GF-D8 (cell line): Measurements from ENCODE around the gene KRTAP2-2.
"Not testable (repeated sequence)": the region's sequence is repeated elsewhere in the genome, so short reads cannot be mapped to it uniquely, and the experiment has no call there.

Source experiments
- DNase-seq: peaks from one replicate; lab custom pipeline; 2025; lab: John Stamatoyannopoulos, UW

KRTAP2-2 gene, protein sequence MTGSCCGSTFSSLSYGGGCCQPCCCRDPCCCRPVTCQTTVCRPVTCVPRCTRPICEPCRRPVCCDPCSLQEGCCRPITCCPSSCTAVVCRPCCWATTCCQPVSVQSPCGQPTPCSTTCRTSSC

DNA sequence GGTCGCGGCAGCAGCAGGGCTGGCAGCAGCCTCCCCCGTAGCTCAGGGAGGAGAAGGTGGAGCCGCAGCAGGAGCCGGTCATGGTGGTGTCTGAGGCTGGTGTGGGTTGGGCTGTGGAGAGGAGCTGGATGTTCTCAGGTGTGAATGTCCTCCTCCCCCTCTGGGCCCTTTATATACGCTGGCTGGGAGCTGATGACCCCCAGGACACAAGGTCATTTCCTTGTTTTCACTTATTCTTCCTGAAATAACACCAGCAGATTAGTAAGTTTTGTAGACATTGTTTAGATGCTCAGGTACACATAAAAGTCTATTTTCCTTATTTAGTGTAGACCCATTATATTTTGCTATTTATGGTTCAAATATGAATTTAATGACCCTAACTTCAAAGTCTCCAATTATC lies at the start of gene KRTAP2-2:
Gene KRTAP2-2 (minus strand): TSS at position 101 of the 400 bp plus-strand sequence. CDS start 19 bp downstream, at position 82.
- DNase-seq: not testable (repeated sequence)

DNA sequence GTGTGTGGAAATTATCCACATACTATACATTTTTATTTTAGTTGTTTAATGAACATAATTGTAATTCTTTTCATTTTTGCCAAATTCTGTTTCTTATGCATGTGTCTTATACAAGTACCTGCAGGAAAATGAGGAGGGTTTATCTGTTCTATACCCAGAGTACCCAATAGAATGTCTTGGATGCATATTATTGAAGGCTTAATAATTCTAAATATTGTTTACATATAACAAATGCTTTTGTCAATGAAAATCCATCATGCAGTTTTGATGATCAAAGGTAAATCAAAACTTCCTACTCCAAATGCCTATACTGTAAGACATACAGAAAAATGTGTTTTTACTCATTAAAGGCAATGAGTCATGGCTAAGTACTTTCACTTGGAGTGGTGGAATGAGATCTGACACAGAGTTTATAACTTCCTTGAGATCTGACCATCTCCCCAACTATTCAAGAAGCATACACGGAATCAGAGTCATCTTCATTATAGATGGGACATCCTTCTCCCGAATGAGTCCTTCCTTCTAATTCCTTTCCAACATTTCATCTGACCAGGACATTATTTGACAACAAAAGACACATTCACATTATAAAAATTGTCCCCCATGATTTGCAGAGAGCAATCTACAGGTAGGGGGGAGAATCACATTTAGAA lies 49.5 kb upstream of the KRTAP2-2 start:
- DNase-seq: not testable (repeated sequence)

DNA sequence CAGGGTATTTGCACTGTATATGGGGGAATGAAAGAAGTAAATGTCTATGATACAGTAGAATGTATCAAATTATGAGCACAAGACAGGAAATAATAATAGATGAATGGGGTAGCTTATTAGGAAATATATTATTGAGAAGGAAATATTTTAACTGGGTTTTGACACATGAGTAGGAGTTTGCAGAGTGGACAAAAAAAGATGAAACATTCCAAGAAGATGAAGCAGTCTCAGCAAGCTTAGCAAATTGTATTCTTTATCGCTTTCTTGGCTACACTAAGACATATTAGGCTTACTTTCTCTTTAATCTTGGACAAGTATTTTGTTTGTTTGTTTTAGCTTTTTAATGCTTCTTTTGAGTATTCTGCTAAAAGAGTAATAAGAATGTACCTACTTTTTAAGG lies 48.9 kb upstream of the KRTAP2-2 start:
- DNase-seq: no peak

DNA sequence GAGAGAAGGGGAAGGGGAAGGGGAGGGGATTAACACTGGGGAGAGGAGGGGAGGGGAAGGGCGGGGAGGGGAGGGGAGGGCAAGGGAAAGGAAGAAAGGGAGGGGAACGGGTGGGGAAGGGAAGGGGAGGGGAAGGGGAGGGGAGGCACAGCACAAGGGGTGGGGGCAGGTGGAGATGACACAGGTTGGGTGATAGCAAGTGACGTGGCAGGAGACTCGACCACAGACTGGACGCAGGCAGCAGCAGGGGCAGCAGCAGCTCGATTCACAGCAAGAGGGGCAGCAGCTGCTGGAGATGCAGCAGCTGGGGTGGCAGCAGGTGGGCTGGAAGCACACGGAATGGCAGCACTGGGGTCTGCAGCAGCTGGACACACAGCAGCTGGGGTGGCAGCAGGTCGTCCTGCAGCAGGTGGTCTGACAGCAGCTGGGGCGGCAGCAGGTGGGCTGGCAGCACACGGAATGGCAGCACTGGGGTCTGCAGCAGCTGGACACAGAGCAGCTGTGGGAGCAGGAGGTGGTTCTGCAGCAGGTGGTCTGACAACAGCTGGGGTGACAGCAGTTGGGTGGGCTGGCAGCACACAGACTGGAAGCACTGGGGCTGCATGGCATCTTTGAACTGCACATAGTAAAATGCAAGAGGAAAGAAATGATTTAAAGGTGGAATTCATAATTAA lies 46.7 kb upstream of the KRTAP2-2 start, which contains the start of gene KRTAP4-16:
Gene KRTAP4-16 (minus strand): TSS at position 624 of the 674 bp plus-strand sequence. CDS start 0 bp downstream, at position 624.
- DNase-seq: no peak

DNA sequence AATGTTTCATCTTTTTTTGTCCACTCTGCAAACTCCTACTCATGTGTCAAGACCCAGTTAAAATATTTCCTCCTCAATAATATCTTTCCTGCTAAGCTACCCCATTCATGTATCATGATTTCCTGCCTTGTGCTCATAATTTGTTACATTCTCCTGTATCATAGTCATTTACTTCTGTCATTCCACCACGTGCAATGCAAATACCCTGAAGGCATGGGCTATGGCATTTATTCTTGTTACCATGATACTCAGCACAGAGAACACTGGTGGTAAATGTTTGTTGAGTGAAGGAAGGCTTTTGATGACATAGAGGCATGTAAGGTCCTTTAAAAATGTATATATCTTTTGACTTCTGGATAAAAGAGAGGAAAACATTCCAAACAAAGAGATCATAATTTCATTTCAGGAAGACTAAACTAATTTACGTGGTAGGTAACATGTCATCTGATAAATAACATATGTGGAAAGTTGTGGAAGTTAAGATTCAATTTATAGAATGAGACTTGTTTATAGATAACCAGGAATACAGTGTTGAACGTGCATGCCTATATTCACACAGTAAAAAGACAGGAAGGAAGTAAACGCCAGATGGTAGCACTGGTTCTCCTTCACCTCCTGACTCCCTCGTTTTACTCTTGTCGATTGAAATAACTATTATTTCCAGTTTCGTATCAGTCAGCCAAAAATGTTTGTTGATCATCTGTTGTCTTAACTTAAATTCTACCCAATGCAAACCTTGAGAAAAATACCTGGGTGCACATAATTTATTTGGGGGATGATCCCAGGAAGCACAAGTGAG lies 44.9 kb upstream of the KRTAP2-2 start:
- DNase-seq: not testable (repeated sequence)

DNA sequence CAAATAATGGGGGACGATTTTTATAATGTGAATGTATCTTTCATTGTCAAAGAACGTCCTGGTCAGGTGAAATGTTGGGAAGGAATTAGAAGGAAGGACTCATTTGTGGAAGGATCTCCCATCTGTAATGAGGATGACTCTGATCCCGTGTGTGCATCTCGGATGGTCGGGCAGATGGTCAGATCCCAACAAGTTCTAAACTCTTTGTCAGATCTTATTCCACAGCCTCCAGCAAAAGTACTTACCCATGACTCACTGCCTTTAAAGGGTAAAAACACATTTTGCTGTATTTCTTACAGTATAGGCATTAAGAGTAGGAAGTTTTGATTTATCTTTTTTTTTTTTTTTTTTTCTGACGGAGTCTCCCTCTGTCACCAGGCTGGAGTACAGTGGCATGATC lies 43.5 kb upstream of the KRTAP2-2 start:
- DNase-seq: no peak

DNA sequence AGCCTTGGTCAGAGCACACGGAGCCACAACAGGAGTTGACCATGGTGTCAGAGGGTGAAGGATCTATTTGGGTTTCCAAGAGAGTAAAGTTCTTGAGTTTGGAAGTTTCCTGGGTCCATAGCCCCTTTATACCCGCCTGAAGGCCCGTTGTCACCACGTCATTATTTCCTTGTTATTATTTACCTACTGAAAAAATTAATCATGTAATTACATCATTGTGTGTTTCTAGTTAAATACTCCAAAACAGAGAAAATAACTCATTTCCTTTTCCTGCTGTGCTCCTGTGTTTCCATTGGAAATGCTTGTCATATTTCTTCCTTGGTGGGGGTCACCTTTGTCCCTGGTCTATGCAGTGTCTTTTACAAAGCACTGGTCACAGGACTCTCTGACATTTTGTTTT lies 43.0 kb upstream of the KRTAP2-2 start, which contains the start of gene KRTAP4-8:
Gene KRTAP4-8 (minus strand): TSS at position 101 of the 400 bp plus-strand sequence. CDS start 58 bp downstream, at position 43.
- no peak for DNase-seq

DNA sequence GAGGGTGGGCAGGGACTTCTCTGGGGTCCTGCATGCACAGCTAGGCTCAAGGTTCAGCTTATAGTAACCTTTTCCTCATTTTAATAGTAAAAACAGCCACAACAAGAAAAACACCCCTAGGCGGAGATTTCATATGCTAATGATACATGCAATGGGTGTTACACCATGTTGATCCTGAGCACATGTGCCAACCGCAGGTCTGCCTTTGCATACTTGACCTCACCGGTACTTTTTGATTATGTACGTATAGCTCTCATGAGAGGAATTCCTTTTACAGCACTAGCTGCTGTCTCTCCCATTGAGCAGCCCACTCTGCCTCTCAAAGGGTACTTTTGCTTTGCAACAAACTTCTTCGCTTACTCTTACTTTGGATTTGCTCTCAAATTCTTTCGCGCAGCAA lies 41.0 kb upstream of the KRTAP2-2 start:
- DNase-seq: no peak

DNA sequence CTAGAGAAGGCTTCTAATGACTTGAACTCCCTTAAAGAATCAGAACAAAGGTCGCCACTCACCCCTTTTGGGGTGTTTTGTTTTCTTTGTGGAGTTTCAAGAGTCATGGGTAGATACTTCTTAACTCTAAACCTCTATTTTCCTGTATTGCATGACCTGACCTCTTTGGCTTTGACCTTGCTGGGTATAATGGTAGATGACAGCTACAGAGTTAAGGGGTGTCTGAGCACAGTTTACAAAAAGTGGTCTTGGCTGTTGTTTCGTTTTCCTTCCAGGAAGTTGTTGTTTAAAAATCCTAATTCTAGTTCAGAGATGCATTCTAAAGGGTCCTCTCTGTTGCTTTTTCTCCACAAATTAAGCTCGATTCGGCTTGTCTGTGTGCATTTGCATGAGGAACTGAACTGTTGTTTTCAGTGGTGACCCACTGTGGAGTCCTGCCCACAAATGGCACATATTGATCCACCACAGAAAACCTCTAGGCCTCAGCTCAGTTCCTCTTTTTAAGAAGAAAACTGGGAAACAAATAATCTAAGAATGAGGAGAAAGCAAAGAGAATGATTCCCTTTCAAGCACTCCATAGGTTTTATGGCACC lies 33.8 kb upstream of the KRTAP2-2 start:
- not testable (repeated sequence) for DNase-seq

DNA sequence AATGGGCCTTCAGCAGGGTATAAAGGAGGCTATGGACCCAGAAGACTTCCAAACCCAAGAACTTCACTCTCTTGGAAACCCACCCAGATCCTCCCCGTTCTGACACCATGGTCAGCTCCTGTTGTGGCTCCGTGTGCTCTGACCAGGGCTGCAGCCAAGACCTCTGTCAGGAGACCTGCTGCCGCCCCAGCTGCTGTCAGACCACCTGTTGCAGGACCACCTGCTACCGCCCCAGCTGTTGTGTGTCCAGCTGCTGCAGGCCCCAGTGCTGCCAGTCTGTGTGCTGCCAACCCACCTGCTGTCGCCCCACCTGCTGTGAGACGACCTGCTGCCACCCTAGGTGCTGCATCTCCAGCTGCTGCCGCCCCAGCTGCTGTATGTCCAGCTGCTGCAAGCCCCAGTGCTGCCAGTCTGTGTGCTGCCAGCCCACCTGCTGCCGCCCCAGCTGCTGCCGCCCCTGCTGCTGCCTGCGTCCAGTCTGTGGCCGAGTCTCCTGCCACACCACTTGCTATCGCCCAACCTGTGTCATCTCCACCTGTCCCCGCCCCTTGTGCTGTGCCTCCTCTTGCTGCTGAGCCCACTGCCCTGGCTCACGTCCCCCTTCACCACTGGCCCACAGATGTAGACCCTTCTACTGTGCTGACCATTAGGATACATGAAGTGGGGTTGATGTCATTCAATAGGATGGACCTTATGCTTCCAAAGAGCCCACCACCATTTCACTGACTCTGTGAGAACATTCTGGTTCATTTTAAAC lies 29.2 kb upstream of the KRTAP2-2 start, which contains the start of gene KRTAP4-7:
Gene KRTAP4-7 (plus strand): TSS at position 51 of the 757 bp plus-strand sequence. CDS start 57 bp downstream, at position 108.
- not testable (repeated sequence) for DNase-seq

DNA sequence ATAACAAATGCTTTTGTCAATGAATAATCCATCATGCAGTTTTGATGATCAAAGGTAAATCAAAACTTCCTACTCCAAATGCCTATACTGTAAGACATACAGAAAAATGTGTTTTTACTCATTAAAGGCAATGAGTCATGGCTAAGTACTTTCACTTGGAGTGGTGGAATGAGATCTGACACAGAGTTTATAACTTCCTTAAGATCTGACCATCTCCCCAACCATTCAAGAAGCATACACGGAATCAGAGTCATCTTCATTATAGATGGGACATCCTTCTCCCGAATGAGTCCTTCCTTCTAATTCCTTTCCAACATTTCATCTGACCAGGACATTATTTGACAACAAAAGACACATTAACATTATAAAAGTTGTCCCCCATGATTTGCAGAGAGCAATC lies 28.4 kb upstream of the KRTAP2-2 start:
- not testable (repeated sequence) for DNase-seq

DNA sequence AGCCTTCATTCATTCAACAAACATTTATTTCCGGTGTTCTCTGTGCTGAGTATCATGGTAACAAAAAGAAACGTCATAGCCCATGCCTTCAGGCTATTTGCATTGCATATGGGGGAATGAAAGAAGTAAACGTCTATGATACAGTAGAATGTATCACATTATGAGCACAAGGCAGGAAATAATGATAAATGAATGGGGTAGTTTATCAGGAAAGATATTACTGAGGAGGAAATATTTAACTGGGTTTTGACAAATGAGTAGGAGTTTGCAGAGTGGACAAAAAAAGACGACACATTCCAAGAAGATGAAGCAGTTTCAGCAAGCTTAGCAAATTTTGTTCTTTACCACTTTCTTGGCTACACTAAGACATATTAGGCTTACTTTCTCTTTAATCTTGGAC lies 27.6 kb upstream of the KRTAP2-2 start:
- DNase-seq: no peak

DNA sequence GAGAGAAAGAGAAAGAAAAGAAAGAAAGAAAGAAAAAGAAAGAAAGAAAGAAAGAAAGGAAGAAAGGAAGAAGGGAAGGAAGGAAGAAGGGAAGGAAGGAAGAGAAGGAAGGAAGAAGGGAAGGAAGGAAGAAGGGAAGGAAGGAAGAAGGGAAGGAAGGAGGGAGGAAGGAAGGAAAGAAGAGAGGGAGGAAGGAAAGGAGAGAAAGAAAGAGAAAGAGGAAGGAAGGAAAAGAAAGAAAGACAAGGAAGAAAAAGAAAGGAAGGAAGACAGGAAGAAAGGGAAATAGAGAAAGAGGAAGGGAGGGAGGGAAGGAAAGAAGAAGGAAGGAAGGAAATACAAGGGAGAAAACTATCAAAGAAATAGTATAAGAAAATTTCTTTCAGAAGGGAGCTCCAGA lies 21.8 kb upstream of the KRTAP2-2 start:
- no peak for DNase-seq

DNA sequence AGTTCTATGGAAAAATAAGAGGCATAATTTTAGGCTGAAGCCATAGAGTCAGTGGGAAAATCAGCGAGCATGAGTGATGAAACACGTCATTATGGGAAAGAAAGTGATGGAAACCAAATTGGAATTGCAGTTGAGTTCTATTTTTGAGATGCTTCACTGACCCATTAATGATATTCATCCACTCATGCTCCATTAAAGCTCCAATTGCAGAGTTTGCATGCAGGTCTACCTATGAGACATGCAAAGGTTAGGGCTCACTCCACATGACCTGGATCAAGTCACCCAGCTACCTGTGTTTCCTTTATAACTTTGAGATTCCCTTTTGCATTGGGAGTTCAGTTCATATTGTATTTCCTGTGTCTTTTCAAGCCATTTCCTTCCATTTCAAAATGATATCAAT lies 18.6 kb upstream of the KRTAP2-2 start:
- no peak for DNase-seq

DNA sequence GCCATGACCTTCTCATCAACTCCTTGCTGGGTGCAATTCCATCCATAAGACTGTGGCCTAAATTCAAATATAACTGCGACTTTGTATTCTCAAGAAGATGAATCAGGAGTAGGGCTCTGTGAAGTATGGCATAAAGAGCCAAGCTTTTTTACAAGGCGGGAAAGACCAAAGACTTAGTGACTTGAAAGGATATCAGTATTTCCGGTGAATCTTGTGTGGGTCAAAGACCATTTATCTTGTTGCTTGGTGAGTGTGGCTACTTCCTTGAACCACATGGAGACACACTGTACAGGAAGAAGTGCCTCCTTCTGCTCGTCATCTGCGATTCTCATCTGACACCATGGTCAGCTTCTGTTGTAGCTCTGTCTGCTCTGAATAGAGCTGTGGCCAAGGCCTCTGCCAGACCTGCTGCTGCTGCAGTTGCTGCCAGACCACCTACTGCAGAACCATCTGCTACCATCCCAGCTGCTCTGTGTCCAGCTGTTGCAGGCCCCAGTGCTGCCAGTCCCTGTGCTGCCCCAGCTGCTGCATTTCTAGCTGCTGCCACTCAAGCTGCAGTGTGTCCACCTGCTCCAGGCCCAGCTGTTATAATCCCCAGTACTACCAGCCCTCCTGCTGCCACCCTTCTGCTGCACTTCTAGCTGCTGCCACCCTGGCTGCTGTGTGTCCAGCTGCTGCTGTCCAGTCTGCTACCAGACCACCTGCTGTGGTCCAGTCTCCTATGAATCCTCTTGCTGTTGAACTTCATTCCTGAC lies 16.8 kb upstream of the KRTAP2-2 start:
- no peak for DNase-seq

DNA sequence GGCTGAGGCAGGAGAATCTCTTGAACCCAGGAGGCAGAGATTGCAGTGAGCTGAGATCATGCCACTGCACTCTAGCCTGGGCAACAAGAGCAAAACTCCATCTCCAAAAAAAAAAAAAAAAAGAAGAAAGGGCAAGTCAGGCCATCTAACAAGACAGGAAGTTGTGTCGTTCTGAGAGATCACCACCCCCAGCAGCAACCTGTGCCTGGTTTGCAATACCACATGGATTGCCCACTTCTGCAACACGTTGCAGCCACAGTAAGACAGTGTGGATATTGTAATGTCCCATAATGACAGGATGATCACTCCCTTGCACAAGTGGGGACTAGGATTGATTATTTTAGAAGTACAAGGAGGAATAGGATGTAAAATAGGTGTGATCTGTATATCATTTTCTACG lies 14.0 kb upstream of the KRTAP2-2 start:
- no peak for DNase-seq

DNA sequence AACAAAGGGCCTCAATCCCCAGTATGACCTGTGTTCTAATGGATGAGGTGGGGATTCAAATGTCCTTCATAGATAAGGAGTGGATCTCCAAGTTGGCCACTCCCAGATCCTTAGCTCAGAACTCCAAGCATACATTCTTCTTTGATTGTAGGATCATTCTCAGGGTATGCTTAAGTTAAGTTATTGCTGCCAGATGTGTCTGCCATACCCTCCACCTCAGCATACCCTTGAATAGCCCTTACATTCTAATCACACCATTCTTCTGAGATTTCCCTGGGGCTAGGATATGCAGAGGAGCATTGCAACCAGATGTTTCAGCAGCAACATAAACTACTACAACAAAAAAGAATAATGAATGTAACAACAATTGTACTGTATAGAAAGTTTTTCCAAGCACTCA lies 12.3 kb upstream of the KRTAP2-2 start:
- no peak for DNase-seq

DNA sequence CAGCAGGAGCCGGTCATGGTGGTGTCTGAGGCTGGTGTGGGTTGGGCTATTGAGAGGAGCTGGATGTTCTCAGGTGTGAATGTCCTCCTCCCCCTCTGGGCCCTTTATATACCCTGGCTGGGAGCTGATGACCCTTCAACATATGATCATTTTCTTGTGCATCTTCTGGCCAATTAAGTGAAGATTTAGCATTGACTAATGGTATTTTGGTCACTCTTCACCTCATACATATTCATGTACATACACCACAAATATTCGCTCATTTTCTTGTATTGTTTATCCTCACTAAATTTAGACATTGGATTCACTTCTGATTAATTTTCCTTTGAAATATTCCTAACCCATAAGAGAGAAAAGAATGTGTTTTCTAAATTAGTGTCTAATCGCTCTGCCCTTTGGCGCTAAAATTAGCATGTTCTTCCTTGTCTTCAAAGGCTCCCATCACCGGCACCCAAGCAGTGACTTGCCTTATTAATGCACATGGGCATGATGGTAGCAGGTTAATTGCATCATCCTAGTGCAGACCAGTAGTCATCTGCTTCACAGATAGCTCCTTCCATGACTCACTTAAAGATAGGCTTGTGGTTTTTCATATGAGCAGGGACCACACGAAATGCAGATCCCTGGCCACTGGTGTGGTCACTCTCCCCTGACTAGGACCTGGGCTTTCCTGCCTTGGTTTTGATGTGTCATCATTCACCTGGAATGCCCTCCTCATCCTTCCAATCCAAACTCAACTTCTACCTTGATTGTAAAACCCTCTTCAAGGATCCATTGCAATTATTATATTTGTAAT lies 11.0 kb upstream of the KRTAP2-2 start, which contains the start of gene KRTAP2-4:
Gene KRTAP2-4 (minus strand): TSS at position 51 of the 796 bp plus-strand sequence. CDS start 34 bp downstream, at position 17.
- DNase-seq: no peak

DNA sequence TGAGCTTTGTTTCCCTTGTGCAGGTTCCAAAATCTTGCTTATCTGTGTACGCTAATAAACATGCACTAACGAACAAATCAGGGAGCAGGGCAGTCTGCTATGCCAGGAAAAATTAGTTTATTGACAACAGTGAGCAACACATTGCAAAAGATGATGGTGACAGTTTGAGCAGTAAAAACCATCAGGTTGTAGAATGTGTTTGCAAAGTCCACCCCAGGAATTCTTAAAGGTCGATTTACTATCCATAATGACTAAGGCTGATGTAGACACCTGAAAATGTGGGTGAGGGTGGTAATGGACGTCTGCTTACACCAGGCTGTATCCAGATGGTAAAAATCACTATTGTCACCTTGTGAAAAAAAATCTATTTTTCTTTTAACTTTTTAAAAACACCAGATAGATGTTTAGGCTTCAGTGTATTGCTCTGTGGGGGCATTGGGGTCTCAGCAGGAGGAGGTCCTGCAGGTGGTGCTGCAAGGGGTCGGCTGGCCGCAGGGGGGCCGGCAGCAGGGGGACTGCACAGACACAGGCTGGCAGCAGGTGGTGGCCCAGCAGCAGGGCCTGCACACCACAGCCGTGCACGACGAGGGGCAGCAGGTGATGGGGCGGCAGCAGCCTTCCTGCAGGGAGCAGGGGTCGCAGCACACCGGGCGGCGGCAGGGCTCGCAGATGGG lies 10.1 kb upstream of the KRTAP2-2 start:
- DNase-seq: not testable (repeated sequence)
